ENCODE results near the gene ADRA2B. TPM values are rescaled to one million over a fixed set of nuclear protein-coding genes. Genes with fewer than 3 reads are reported as not detected.
"Not testable (repeated sequence)": the region's sequence is repeated elsewhere in the genome, so short reads cannot be mapped to it uniquely, and the experiment has no call there.

Gene ADRA2B
- polyA plus RNA-seq, 1 donor (not counting 4 experiments of a cell fraction or from before 2014, with no cell fraction given) = not detected

GRCh38 chr2:96142217-96143113 is 26.1 kb upstream of the ADRA2B start:
- H3K4me1 ChIP-seq (ENCODE audit: control insufficient read depth, extremely low read depth, insufficient read depth, low read length) = peaks cover 24% of the 10 kb centered on the region
- no peaks in the 10 kb centered on the region for H4K20me1 ChIP-seq (ENCODE audit: control insufficient read depth, extremely low read depth, insufficient read depth, low read length)
- DNase-seq (ENCODE audit: low read depth, low spot score) (no peak), FAIRE-seq (no peak)
- no peak overlapping the region for H3K9ac ChIP-seq (ENCODE audit: control insufficient read depth, extremely low read depth, insufficient read depth, low read length)
- no peaks in the 10 kb centered on the region for H3K9me1 ChIP-seq (ENCODE audit: control insufficient read depth, extremely low read depth, insufficient read depth, low read length)
- no peak overlapping the region for H3K27ac ChIP-seq (ENCODE audit: control insufficient read depth, insufficient read depth, low read length)
- TF ChIP-seq CTCF (optimal IDR thresholded peaks at IDR 0.05 in 1 of 3, IDR thresholded peaks at IDR 0.05 in 1 of 3, conservative IDR thresholded peaks at IDR 0.05 in 1 of 3; ENCODE audit: extremely low read depth in 1 of 3, insufficient read depth in 2 of 3, low read length in 3 of 3) (no peak), EZH2 (IDR thresholded peaks at IDR 0.05; ENCODE audit: low read length) (no peak)
- no peaks in the 10 kb centered on the region for H3K36me3 ChIP-seq (ENCODE audit: control insufficient read depth in 2 of 2, extremely low read depth in 1 of 2, insufficient read depth in 2 of 2, low read length in 2 of 2)
- H3K79me2 ChIP-seq (ENCODE audit: control insufficient read depth, insufficient read depth, low read length) = no peaks in the 10 kb centered on the region
- H2AFZ ChIP-seq (ENCODE audit: control insufficient read depth, low read length) = no peak overlapping the region
- H3K9me3 ChIP-seq (ENCODE audit: control insufficient read depth, low read depth, low read length) = no peaks in the 10 kb centered on the region
- peaks cover 5% of the 10 kb centered on the region for H3K27me3 ChIP-seq (ENCODE audit: control insufficient read depth, extremely low read depth, insufficient read depth, low read length)
- no peak overlapping the region for H3K4me3 ChIP-seq (ENCODE audit: control insufficient read depth in 2 of 3, extremely low read depth in 1 of 3, insufficient read depth in 2 of 3, low read depth in 1 of 3, low read length in 3 of 3)
- dilution Hi-C loops (cut with MboI; ENCODE audit: extremely low pct_ligation_motif_present, low sequenced_read_pairs) = no loop called here
- no peak overlapping the region for H3K4me2 ChIP-seq (ENCODE audit: control insufficient read depth, extremely low read depth, insufficient read depth, low read depth, low read length)

DNA sequence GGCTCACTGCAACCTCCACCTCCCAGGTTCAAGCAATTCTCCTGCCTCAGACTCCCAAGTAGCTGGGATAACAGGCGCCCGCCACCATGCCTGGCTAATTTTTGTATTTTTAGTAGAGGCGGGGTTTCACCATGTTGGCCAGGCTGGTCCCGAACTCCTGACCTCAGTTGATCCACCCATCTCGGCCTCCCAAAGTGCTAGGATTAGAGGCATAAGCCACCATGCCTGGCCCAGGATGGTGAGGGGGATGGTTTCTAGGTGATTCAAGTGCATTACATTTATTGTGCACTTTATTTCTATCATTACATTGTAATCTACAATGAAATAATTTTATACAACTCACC is 25.2 kb upstream of the ADRA2B start:
- H3K27ac ChIP-seq (ENCODE audit: control insufficient read depth, insufficient read depth, low read length); H3K4me2 ChIP-seq (ENCODE audit: control insufficient read depth, extremely low read depth, insufficient read depth, low read depth, low read length); H3K9me1 ChIP-seq (ENCODE audit: control insufficient read depth, extremely low read depth, insufficient read depth, low read length); H3K9me3 ChIP-seq (ENCODE audit: control insufficient read depth, low read depth, low read length); H3K27me3 ChIP-seq (ENCODE audit: control insufficient read depth, extremely low read depth, insufficient read depth, low read length); dilution Hi-C loops (cut with MboI; ENCODE audit: extremely low pct_ligation_motif_present, low sequenced_read_pairs); FAIRE-seq; H3K79me2 ChIP-seq (ENCODE audit: control insufficient read depth, insufficient read depth, low read length); H3K36me3 ChIP-seq (ENCODE audit: control insufficient read depth in 2 of 2, extremely low read depth in 1 of 2, insufficient read depth in 2 of 2, low read length in 2 of 2); DNase-seq (ENCODE audit: low read depth, low spot score); H2AFZ ChIP-seq (ENCODE audit: control insufficient read depth, low read length); H4K20me1 ChIP-seq (ENCODE audit: control insufficient read depth, extremely low read depth, insufficient read depth, low read length); H3K4me3 ChIP-seq (ENCODE audit: control insufficient read depth in 2 of 3, extremely low read depth in 1 of 3, insufficient read depth in 2 of 3, low read depth in 1 of 3, low read length in 3 of 3); H3K9ac ChIP-seq (ENCODE audit: control insufficient read depth, extremely low read depth, insufficient read depth, low read length): not testable (repeated sequence)
- H3K4me1 ChIP-seq (ENCODE audit: control insufficient read depth, extremely low read depth, insufficient read depth, low read length) = peaks cover 15% of the 10 kb centered on the region
